Germinal center (tissue), 1 donor: ENCODE results near the gene ATP5F1C.
"Not testable (repeated sequence)": the region's sequence is repeated elsewhere in the genome, so short reads cannot be mapped to it uniquely, and the experiment has no call there.

Experiments
- DNase-seq: peaks from one replicate; pipeline ENCODE4 v3.0.0; 2012; ENCODE audit warnings: mixed read lengths, low spot score

The ATP5F1C gene

GRCh38 chr10:7787857-7788638, at the start of gene ATP5F1C, which contains the start of gene KIN:
ATP5F1C (plus strand) TSS chr10:7788177; CDS start chr10:7788208, 31 bp downstream.
KIN (minus strand) TSS chr10:7787993; CDS start chr10:7787933, 60 bp downstream.
- DNase-seq: peak; percentile 98

GRCh38 chr10:7738536-7739407, 49.2 kb upstream of the ATP5F1C start:
- DNase-seq: no peak

- no peak for DNase-seq
These were observed 43.7 kb upstream of the ATP5F1C start for GRCh38 chr10:7744307-7744706.

GRCh38 chr10:7748637-7749036, 39.3 kb upstream of the ATP5F1C start:
- not testable (repeated sequence) for DNase-seq

- no peak for DNase-seq
These were observed 37.8 kb upstream of the ATP5F1C start for GRCh38 chr10:7750222-7750621.

GRCh38 chr10:7752251-7752650, 35.7 kb upstream of the ATP5F1C start:
- DNase-seq: no peak

- DNase-seq: no peak
These were observed 32.9 kb upstream of the ATP5F1C start for GRCh38 chr10:7755103-7755502.

GRCh38 chr10:7756360-7756992, 31.5 kb upstream of the ATP5F1C start:
- peak; percentile 8 for DNase-seq

GRCh38 chr10:7763929-7764328, 24.0 kb upstream of the ATP5F1C start:
- DNase-seq: no peak

GRCh38 chr10:7766241-7766640, 21.7 kb upstream of the ATP5F1C start:
- no peak for DNase-seq

- no peak for DNase-seq
These were observed 20.8 kb upstream of the ATP5F1C start for GRCh38 chr10:7767209-7767608.

- DNase-seq: no peak
These were observed 19.6 kb upstream of the ATP5F1C start for GRCh38 chr10:7768417-7768816.

GRCh38 chr10:7773845-7774801, 13.9 kb upstream of the ATP5F1C start:
- no peak for DNase-seq

- no peak for DNase-seq
These were observed 11.2 kb upstream of the ATP5F1C start for GRCh38 chr10:7776777-7777176.

- DNase-seq: not testable (repeated sequence)
These were observed 5.8 kb upstream of the ATP5F1C start for GRCh38 chr10:7782194-7782593.

GRCh38 chr10:7786430-7786829, 1.5 kb upstream of the ATP5F1C start:
- DNase-seq: no peak

- no peak for DNase-seq
These were observed 674 bp upstream of the ATP5F1C start for GRCh38 chr10:7787150-7787856.

- peak; percentile 24 for DNase-seq
These were observed 786 bp downstream of the ATP5F1C start for GRCh38 chr10:7788639-7789286.

- no peak for DNase-seq
These were observed 1.4 kb downstream of the ATP5F1C start for GRCh38 chr10:7789390-7789789.

GRCh38 chr10:7792541-7792940, 4.6 kb downstream of the ATP5F1C start:
- DNase-seq: no peak
